ENCODE measurements around the gene PDIA6. TPM values are rescaled to one million over a fixed set of nuclear protein-coding genes. Genes with fewer than 3 reads are reported as not detected.
A peak's percentile ranks its signal among the peaks of the same experiment; 100 is the strongest.
"Not testable (repeated sequence)": the region's sequence is repeated elsewhere in the genome, so short reads cannot be mapped to it uniquely, and the experiment has no call there.

The PDIA6 gene
- total RNA-seq, 1 donor from 2014 or later: 125 TPM

DNA sequence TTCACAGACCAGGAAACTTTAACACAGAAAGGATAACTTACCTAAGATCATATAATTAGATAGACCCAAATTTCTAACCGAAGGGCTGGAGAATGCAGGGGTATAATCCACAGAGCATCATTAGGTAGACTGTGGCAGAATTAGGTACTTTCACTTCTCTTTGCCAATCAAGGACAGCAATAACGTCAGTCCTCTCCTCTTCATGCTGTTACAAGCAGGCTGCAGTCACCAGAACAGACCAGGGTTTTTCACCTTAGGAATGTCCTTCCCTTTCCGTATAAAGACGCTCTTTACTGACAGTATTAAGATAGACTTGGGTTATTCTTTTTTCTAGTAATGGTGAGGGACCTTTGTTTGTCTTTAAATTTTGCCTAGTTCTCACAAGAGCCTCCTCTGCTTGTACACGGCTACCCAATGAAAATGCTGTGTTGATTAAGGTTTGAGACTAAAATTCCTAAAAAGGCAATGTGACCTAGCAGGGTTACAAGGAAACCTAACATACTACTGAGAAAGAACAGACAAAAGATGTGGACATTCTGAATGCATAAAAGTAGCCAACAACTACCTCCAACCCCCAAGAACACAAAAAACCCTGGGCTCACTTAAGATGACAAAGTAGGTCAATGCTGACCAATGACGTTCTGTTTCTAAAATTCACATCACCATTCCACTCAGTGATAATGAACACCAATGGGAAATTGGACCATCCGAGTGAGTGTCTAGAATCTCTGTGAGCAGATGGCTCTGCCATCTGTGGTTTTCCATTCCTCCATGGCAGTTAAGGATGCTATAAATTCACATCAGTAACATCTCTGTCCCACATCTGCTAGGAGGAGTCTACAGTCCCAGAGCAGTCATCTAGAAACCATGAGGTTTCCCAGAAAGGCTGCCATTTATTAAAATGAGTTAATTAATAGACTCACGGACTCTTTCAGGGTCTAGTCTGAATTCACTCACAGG, 2.1 kb downstream of the PDIA6 start:
- DNase-seq: peak; percentile 56

DNA sequence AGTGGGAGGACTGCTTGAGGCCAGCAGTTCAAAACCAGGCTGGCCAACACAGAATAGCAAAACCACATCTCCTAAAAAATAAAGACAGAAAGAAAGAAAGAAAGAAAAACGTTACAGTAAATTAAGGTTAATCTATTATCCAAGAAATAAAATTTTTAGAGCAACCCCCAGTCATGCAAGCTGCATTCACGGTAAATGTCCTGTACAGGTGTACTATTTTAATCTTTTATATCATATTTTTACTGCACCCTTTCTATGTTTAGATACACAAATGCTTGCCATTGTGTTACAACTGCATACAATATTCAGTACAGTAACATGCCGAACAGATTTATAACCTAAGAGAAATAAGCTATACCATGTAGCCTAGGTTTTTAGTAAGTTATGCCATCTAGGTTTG, 6.0 kb downstream of the PDIA6 start:
- no peak for DNase-seq

DNA sequence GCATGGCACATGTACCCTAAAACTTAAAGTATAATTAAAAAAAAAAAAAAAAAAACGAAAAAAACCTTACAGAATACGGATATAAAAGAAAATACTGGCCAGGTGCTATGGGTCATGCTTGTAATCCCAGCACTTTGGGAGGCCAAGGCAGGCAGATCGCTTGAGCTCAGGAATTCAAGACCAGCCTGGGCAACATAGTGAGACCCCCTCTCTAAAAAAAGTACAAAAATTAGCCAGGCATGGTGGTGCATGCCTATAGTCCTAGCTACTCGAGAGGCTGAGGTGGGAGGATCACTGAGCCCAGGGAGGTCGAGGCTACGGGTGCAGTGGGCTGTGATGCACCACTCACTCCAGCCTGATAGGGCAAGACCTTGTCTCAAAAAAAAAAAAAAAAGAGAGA, 6.6 kb downstream of the PDIA6 start:
- not testable (repeated sequence) for DNase-seq

DNA sequence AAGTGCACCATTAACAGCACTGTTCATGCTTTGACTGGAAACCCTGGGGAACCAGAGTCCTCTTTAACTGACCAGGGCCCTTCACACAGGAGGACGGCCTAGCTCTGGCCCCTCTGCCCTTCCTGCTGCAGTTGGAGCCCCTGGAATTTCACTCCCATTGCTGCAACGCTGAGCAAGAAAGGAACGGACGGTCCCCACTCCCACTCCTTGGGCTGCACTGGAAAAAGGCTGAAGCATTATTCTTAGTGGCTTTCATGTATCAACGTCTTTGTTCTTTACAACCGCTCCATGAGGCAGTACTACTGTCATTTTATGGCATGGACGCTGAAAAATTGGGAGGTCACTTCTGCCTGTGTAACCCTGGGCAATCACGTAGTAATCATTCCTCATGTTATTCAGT, 9.9 kb downstream of the PDIA6 start:
- DNase-seq: no peak

DNA sequence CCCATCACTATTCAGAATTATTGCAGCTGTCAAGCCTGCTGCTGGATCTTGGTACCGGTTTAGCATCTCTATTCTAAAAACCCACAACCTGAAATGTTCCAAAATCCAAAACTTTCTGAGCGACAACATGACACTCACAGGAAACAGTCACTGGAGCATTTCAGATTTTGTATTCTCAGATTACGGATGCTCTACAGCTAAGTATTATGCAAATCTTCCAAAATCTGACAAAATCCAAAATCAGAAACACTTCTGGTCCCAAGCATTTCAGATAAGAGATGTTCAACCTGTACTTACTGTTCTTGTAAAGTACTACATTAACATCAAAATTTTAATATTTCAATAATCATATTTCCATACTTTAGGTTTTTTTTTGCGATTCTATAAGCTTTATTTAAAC, 12.4 kb downstream of the PDIA6 start:
- no peak for DNase-seq

DNA sequence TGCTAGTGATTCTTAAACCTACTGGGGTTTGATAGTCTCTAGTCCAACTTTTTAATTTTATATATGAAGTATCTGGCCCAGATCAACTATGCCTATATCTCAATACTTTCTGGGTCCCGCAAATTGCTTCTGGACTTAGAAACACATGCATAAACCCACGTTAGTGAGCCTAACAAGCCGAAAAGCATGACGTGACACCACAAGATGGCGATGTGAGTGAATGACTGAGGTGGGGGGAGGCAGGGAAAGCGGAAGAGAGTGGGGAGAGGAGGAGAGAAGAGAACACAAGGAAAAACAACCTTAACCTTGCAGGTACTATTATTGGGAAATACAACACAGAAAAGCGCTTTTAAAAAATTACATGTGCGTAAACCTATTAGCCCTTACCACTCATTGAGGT, 13.8 kb downstream of the PDIA6 start:
- DNase-seq: no peak

DNA sequence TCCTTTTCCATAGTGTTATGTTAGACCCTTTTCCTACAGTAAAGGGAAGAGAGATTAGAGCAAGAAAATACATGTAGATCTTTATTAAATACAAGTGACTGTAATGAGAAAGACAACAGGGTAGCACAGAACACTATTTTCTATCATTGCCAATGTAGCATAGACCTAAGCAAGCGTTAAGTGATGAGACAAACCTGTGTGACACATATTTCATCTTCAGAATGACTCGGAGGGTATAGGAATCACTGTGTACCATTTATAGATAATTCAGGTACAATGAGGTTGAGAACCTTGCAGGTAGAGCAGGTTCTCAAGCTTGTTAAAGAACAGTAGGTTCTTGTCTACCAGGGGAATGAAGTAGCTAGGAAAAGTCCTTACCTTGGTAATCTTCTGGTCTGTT, 15.9 kb downstream of the PDIA6 start:
- DNase-seq: no peak

DNA sequence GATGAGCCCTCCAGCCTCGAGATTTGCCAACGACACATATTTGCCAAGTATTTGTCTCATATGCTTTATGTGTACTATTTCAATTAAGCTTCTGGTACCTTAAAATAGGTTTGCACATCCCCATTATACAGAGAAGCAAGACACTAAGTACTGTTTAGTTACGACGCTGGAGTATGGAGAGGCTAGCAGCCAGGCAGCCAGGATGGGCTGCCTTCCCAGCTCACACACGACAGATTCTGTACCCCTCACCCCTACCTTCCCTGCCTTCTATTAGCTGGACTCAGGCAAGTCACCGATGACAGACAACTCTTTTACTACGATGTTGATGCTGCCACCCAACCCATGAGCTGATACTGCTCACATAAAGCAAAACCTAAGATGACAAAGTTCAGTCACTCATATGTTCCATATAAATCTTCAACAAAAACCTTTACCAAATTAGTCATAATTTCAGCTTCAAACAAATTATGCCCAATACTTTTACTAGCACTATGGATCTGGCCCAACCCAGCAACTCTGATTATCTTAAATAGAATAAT, 17.0 kb downstream of the PDIA6 start:
- no peak for DNase-seq

DNA sequence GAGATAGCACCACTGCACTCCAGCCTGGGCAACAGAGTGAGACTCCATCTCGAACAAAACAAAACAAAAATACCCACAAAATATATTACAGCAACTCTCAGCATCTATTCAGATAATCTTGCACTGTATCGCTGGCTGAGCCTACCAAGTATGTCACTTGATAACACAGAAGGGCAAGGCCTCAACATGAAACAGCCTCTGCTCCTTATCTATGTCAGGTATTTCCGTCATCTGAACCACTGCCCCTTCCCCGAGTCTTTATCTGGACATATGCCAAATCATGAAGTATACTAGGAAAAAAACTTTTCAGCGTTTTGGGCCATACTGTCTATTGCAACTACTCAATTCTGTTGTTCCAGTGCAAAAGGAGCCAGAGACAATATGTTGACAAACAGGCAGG, 17.7 kb downstream of the PDIA6 start:
- no peak for DNase-seq

DNA sequence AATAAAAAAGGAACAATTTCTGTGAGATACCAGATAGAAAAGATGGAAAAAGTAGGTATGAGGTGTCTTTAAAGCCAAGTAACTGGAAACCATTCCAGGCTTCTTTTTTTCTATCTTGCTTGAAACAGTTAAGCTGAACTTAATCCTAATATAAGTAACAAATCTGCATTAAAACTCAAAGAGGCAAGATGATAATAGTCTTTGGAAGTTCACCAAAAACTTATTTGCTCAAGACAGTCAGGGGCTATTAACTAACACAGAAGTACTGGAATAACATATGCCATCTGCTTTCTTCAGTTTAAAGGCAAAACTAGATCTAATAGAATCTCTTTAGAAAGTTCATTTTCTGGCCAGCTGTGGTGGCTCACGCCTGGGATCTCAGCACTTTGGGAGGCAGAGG, 18.8 kb downstream of the PDIA6 start:
- DNase-seq: no peak

DNA sequence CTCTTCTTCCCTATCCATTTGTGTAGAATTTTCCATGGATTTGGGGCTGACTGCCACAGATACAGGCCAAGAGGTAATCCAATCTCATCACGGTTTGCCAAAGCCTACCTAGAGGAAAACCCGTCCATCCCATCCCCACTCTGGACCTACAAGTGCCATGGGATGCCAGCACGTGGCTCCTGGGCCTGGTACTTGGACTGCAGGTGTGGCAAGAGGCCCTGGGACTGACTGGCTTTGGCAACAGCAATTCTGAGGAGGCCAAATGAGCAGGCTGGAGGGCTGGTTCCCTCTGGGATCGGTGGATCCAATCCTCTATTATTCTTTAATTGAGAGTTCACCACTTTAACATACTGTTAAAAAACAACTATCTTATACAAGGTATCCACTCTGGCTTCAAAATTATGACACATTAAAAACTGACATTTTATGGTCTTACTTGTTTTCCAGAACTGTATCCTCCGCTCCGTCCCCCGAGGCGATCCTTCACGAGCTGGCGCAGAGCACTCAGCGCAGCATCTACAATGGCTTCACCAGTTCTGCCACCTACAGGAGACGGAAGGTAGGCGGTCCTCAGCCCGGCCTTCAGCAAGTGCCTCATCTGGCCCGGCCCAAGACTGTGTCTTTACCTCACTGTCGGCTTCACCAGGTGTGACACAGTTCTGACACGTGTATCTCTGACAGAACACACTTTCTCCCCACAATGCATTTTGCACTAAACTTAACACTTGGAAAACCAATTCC, 19.8 kb downstream of the PDIA6 start:
- no peak for DNase-seq

DNA sequence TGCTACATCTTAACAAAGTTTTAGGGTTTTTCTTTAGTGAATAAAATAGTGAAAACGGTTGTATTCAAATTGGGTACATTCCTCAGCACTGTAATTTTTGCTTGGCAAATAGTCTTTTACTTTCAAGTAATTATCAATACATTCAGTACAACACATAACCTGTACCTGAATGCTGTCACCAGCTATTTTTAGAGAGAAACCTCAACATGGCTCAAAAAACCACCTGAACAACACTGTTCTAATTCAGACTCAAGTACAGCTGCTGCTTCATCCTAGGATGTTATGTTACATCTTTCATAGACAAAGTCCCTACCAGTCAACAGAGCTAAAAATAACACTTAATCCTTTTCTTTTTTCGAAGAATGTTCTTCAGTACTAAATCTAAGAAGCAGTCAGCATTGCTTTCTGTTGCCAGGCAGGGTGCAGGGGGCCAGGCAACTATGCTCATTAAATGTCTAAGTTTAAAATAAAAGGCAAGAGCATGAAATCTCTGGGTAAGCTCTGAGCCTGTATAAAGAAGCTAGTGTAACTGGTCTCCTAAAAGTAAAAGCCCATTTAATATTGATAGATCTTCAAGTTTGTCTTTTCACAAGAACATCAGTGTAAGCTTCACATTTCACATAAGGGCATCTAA, 20.5 kb downstream of the PDIA6 start:
- DNase-seq: no peak

DNA sequence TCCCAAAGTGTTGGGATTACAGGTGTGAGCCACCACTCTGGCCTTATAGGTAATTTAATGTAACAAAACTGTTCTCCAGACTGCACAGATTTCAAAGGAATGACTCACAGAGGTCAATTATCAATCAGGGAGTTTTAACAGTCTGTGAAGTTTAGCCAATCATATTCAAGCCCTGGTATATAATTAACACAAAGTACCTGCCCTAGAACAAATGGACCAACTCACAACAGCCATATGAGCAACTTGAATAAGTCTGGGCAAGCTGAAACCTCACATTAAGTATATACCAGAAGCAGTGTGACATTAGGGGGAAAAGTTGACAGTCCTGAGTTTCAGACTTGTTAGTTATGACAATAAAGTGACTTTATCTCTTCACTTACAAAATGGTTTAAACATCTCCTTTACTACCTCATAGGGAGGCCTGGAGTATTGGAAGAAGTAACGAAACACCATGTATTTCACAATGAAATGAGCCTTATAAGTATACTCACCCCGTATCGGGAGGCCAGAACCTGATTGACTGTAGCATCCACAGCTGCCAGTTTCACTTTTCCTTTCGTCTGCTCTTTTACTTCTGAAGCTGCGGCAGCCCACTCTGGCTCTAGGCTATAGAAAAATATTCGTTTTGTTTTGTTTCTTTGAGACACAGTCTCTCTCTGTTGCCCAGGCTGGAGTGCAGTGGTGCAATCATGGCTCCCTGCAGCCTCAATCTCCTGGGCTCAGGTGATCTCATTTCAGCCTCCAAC, 22.2 kb downstream of the PDIA6 start:
- no peak for DNase-seq

DNA sequence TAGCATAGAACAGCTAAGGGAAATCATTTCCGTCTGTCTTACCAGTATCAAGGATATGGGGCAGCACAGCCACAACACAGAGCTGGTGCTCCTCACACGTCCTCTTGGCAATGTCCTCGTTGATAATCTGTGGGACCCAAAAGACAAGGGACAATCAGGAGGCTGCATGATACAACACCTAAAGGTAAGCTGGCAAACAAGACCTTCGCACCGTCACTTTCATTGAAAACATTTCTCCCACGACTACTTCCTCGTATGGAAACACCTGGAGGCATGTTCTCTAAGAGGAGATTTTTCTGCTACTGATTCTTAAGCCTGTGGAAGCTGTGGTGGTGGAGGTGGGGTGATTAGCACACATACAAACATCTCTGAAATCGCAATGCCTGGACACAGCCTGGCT, 23.7 kb downstream of the PDIA6 start:
- no peak for DNase-seq

DNA sequence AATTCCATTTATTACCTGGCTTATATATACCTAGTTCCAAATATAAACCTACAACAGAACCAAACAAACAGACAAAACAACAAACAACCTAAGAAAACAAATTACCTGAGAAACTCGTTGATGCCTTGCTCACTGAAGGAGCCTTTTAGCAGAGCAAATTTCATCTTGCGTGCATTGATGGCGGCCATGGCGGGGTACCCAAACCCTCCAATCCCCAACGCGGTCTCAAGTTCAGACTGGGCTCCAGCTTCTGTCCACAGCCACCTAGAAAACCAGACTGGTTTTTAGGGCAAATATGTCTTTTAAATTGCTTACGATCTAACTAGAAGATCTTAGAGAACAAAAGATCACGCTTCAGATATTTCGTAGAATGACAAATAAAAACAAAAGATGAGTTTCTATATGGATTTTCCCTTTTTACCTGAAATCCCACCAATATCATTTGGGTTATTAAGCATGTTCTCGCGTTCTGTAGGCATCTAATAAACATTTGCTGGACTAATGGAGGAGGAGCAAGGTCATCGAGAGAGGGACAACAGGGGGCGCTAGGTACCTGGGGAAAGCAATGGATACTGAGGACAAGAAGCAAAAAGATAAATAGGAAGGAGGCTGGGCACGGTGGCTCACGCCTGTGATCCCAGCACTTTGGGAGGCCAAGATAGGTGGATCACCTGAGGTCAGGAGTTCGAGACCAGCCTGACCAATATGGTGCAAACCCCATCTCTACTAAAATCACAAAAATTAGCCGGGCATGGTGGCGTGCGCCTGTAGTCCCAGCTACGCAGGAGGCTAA, 25.2 kb downstream of the PDIA6 start:
- no peak for DNase-seq

DNA sequence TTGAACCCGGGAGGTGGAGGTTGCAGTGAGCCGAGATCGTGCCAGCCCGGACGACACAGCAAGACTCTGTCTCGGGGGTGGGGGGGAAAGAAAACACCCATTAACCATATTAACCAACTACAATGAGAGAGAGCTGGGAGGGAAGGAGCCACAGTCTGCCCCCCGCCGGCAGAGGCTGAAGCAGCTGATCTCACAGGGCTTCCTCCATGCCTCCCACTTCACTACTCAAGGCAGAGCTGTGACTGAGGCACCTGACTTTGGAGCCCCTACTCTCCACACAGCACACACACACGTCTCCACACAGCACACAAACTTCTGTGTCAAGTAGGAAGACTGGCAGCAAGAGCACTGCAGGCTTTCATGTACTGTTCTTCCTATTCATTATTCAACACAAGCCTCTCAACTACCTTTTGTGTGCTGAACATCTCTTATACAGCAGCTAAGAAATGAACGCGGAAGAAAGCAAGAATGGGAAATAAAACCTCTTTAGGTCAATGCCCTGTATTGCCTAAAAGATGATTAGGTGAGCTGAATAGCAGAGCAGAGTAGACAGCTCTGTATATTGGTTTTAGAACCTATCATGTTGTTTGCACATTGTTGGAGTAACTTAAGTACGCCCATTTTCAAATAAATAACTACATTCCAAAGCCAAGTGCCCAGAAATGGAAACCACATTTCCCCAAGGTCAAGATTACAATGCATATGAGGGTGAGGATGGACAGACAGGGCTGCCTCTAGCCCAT, 26.2 kb downstream of the PDIA6 start:
- no peak for DNase-seq

DNA sequence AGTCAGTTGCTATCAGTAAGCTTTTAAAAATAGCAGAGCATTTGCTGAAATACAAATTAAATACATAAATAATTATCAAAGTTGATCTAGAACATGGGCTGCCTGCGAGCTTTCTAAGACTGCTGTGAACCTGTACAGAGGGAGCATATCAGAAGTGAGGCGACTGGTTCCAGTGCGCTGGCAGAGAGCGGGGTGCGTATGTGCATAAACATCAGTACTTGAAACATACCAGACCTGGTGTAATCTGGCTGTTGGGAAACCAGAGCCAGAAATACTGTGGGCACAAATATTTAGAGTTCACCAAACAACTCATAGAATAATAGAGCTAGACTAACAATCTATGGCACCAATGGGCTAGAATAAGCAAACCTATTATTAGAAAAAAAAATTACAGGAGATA, 27.3 kb downstream of the PDIA6 start:
- DNase-seq: no peak

DNA sequence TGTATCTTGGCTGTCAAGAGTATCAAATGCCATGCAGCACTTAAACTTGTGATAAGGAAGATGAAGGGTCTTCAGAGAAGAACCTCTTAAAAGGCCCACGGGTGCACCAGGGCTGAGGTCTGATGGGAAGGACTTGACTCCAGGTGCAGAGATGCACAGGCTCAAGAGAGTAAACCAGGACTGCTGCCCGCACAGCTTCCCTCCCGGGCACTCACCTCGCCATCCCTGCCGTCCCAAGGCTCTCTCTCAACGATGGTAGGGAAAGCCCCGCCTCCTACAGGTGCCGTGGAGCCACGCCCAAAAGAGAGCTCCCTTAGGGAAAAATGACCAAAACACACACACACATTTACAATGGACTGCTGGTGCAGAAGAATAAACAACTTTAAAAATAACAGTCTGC, 27.9 kb downstream of the PDIA6 start:
- no peak for DNase-seq

DNA sequence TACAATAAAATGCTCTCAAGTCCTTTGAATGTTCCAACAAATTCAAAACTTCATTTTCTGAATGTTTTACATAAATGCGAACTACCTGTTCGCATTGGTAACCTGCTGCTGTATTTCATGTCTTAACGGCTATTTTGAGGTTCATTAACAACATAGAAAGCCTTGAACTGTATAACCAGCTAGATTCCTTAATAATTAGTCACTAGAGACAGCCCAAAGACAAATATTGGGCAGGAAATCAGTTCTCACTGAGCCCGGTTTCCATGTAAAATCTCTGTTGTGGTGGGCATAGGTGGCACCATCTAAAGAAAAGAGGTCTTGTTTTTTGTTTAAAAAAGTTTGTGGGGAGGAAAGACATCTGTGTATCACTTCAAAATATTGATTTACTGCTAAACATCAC, 29.2 kb downstream of the PDIA6 start:
- no peak for DNase-seq

DNA sequence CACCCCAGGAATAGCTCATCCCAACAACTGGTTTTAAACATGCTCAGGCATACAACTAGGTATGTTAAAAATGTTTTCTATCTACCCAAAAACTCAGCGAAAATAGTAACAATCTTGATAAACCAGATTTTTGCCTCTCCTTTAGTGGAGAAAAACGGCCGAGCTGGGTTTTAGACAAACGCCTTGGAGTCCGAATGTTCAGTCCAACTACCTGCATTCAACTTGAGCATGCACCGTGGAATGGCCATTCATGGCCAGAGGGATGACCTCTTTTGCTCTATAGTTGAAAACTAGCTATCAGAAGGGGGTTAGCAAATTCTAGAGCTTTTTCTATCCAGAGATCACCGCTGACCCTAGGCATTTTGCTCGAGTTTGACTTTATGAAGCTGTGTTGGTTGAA, 30.8 kb downstream of the PDIA6 start:
- DNase-seq: no peak

DNA sequence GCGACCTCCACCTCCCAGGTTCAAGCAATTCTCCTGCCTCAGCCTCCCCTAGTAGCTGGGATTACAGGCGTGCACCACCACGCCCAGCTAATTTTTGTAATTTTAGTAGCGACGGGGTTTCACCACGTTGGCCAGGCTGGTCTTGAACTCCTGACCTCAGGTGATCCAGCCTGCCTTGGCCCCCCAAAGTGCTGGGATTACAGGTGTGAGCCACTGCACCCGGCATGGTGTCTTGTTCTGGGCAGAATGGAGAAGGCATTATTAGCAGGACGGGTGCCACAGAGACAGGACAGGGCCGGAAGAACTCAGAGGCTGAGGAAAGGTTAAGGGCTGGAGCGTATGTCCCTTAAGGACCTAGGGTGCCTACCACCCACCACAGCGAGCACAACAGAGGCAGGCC, 31.8 kb downstream of the PDIA6 start:
- not testable (repeated sequence) for DNase-seq
